GM21717 (cell line): Measurements from ENCODE around the gene ITPR2.
A peak's percentile ranks its signal among the peaks of the same experiment; 100 is the strongest.

Source experiments
- ATAC-seq: cut with Tn5 transposase; IDR thresholded peaks from one replicate; pipeline ENCODE4 v1.9.1; 2021; ENCODE audit warnings: mild to moderate bottlenecking, moderate library complexity; ENCODE audit not compliant: unreplicated experiment

The ITPR2 gene

DNA sequence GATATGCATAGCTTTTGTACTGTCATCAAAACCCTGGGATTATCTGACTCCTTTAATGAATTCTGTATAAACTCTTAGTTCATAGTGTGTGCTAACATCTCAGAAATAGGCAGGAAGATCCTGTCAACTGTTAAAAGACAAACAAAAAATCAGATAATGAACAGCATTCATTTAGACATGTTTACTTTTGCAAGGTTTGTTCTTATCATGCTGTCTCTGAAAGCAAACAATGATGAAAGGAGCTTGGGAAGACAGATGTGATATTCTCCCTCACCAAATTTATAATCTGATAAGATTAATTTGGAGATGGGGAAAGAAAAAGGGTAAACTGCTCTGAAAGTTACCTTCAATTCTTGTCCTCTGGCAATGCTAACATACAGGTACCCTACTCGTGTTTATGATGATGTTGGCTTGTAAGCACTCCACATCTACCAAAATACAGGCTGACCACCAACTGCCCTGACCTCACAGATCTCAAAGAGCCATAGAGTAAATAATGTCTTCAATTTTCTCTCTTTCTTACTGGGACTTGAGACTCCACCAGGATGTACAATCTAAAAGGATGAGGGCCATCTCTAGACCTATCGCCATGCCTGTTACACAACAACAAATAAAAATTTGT, 403.8 kb downstream of the ITPR2 start:
- no peak for ATAC-seq

DNA sequence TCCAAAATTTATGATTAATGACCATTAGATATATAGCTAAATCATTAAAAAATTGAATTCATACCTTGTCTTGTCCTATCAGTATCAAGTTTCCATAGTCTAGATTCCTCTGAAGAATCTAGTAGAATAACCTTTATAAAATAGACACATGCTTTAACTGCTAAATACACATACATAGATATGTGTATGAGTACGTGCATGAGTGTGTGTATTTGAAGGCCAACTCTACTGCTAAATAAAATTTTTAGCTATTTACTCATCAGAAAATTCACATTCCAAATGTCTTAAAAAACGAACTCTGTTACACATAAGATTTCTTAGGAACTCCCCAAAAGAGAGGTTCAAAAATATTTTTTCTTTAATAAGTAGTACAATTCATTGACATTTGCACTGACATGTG, 404.6 kb downstream of the ITPR2 start:
- no peak for ATAC-seq

- ATAC-seq: no peak
These were observed 406.3 kb downstream of the ITPR2 start for GRCh38 chr12:26426652-26427051.

GRCh38 chr12:26425587-26426260, 407.3 kb downstream of the ITPR2 start:
- ATAC-seq: peak; percentile 63

- peak; percentile 47 for ATAC-seq
These were observed 410.1 kb downstream of the ITPR2 start for GRCh38 chr12:26422839-26423398.

- no peak for ATAC-seq
These were observed 416.4 kb downstream of the ITPR2 start for GRCh38 chr12:26416550-26416949.

GRCh38 chr12:26410689-26411088, 422.3 kb downstream of the ITPR2 start:
- ATAC-seq: no peak

DNA sequence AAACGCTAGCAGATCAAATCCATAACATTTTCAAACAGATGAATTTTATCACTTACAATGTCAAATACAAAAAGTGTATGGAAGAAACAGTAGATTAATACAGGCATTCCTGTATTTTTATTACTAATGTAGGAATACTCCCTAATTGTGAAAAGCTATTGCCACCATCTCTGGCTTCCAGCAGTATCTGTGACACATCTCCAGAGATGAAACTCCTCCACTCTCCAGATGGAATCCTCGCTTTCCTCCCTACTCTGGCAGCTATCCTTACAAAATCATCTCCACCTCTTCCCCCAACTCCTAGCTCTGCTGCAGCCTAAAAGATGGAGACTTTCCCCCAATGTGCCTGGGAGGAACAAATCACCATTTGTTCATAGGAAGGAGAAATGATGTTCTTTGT, 426.2 kb downstream of the ITPR2 start:
- ATAC-seq: no peak

GRCh38 chr12:26406391-26406790, 426.6 kb downstream of the ITPR2 start:
- no peak for ATAC-seq

DNA sequence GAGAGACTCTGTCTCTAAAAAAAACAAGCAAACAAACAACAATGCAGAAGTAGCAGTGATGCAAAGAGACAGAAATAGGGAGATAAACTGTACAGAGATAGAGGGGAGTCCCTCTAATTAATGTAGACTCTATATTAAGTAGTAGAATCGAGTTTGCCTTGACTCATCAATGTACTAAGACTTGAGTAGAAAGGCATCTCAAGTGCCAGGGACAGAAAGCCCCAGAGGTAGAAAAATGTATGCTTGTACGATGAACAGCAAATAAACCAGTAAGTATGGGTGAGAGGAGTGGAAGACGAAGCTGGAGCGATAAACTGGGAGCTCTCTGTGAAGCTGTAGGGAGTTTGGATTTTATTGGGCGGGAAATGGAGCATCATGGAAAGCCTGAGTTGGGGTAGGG, 429.4 kb downstream of the ITPR2 start:
- ATAC-seq: no peak

DNA sequence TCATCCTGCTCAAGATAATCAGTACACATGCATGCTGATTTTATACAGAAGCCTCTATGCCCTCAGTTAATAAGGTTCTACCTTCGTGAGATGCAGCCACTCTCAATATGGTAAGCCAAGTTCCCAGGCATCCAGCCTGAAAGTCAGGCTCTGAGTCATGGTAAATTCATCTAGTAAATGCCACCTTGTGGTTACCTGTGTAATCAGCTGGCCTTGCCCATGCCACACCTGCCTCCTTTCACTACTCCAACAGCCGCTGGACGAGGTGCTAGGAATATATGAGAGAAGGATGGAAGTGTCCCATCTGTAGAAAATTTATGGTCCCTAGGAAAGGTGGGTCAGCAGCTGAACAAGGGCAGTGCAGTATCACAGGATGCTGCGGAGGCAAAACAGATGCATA, 430.3 kb downstream of the ITPR2 start:
- ATAC-seq: no peak

DNA sequence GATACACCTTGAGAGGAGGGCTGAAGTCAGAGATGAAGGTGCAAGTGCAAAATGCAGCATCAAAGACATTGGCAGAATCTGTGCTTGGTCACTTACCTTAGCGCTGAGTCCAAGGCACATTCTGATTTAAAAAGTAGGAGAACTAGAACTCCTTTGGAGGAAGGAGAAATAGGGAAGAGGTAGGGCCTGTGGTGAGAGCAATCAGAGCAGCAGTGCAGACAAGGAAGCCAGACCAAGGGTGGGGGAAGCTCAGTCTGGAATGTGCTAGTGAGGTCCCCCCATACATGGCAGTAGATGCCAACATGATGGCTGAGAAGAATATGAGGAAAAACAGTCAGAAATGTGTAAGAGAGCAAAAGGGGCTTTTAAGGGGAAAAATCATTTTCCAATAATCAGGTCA, 431.1 kb downstream of the ITPR2 start:
- ATAC-seq: no peak

- no peak for ATAC-seq
These were observed 432.4 kb downstream of the ITPR2 start for GRCh38 chr12:26400627-26401026.

DNA sequence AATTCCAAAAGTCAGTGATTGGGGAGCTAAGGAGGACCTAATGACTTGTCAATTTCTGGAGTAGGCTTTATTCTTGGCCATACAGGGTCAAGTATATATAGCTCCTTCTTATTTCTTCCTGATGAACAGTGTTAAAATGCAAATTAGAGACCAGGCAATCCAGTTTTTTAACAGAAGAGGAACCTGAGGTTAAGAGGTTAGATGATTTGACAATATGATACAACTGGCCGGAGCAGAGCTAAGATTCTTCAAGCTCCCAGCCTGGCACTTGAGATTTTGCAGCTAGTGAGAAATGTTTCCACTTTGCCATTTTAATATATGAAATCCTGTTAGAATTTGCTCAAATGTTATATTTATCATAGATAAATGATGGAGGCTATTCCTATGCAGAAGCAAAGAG, 433.6 kb downstream of the ITPR2 start:
- ATAC-seq: no peak

- ATAC-seq: peak; percentile 75
These were observed 436.6 kb downstream of the ITPR2 start for GRCh38 chr12:26396402-26396801.

DNA sequence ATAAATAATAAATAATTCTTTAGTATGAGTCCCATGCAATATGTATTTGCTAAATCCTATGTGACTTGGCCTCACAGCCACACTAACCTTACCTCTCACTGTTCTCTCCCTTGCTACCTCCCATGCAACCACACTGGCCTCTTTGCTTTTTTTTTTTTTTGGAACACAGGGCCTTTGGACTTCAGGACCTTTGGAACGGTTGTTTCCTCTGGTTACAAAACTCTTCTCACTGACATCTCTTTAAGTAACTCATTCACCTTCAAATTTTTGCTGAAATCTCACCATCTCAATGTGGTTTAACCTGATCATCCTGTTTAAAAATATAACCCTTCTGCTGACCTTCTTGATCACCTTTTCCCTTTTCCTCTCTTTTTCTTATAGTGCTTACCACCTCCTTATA, 443.7 kb downstream of the ITPR2 start:
- ATAC-seq: no peak

DNA sequence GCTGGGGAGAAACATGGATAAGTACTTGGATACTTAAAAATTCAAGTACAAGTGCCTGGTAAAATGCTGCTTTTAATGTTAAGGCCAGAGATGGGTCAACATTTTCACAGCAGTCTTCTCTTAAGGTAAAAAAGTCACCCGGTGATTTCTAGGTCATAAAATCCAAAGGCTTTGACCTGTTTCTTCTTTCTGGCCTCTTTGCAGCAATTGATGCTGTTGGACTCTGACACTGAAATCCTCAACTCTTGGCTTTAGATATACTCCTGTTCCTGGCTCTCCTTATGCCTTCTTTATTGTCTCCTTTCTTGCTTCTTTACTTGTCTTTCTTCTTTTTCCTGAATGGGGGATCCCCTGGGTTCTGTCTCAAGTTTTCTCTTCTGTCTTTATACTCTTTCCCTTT, 448.5 kb downstream of the ITPR2 start:
- no peak for ATAC-seq

GRCh38 chr12:26383041-26383440, 450.0 kb downstream of the ITPR2 start:
- ATAC-seq: no peak

DNA sequence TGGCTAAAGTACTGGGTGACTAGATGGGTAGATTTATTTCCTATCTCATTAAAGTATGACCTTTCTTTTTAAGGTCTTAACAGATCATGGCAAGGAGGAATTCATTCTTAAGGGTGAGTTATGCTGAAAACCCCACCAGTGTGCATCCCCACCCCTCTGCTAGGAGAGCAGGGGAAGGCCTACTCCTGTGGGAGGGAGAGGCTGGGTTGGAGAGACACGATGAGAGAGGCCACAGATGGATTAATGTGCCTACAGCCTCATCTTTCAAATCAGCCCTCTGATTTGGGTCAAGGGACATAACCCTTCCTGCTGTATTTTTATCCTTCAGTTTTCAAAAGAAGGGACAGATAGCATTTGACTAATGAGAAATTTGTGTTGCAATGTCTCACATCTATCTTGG, 452.1 kb downstream of the ITPR2 start:
- no peak for ATAC-seq

DNA sequence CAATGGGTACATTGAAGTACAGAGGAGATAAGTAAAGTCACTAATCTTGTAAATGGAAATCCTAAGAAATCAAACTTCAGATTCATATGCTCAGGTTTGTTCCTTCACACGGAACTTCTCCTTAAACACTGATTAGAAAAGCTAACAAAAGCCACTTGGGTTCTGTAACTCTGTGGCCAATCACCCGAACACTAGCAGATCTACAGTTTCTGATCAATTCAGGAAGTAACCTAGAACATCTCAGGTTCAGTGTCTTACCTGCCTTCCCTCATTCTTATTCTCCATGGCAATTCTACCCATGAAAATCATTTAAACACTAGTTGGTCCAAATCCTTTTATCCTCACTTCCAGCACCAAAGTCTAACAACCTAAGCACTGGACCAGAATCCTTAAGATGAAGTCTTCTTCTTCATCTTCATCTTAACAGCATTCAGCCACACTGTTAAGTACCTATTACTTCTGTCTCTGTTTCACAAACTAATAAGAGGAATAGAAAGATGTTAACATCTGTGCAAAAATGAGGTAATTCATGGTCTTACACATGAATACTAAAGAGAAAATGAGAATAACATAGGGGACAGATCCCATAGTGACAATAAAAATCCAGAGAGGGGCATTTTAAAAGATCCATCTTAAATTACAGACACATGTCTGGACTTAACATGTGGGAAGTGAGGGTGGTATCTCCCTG, 453.1 kb downstream of the ITPR2 start:
- ATAC-seq: no peak

GRCh38 chr12:26378711-26379110, 454.3 kb downstream of the ITPR2 start:
- ATAC-seq: no peak
